ENCODE measurements around the gene CAV2. TPM values are rescaled to one million over a fixed set of nuclear protein-coding genes. Genes with fewer than 3 reads are reported as not detected.

Gene CAV2
- total RNA-seq, 1 experiment from 2014 or later: 76.6 TPM

- no peak for TF ChIP-seq EZH2 (IDR thresholded peaks at IDR 0.05; ENCODE audit: low read length, unreplicated experiment)
- POLR2A ChIA-PET (ENCODE audit: unreplicated experiment): no interaction called here
- CTCF ChIA-PET: interaction anchor here (0.6 kb wide), 1 partner anchor 20 kb away, joined by 3 read pairs; no protein-coding TSS in a partner anchor
- H3K4me3 ChIP-seq (ENCODE audit: low read length): peak overlapping the region; percentile 97
- H3K36me3 ChIP-seq (ENCODE audit: low read depth, low read length): peaks cover 15% of the 10 kb centered on the region
- DNase-seq (no peak), ATAC-seq (no peak)
- 0 out of 2 replicates have a peak, but pooled peaks cover 4% of the 10 kb centered on the region for H4K20me1 ChIP-seq (ENCODE audit: low read length)
- intact Hi-C loops (cut with micrococcal nuclease): loop anchor here (2.0 to 10.0 kb wide), 3 partner anchors 81 to 169 kb away; partner anchors contain the start of gene MET
- H3K79me2 ChIP-seq (ENCODE audit: low read length): peaks cover 43% of the 10 kb centered on the region
- no peaks in the 10 kb centered on the region for H3K9me3 ChIP-seq (ENCODE audit: low read length)
- H3K9ac ChIP-seq (ENCODE audit: low read length): peak overlapping the region; percentile 57
- peak overlapping the region; percentile 69 for H2AFZ ChIP-seq (ENCODE audit: low read length)
- peaks cover 58% of the 10 kb centered on the region for H3K4me1 ChIP-seq (ENCODE audit: insufficient read depth, low read length)
- H3F3A ChIP-seq (ENCODE audit: low read length, unreplicated experiment): peaks cover 4% of the 10 kb centered on the region
- H3K27ac ChIP-seq (ENCODE audit: low read length): peak overlapping the region; percentile 74
- no peaks in the 10 kb centered on the region for H3K9me2 ChIP-seq (replicated peaks; ENCODE audit: low read length)
- H3K4me2 ChIP-seq (ENCODE audit: low read length): peak overlapping the region; percentile 85
- BruUV-seq (replicated peaks): no TSS peak
- H3K27me3 ChIP-seq (ENCODE audit: low read length): no peaks in the 10 kb centered on the region
Observed at GRCh38 chr7:116524221-116524608, 24.7 kb downstream of the CAV2 start.

- Histone ChIP-seq H3K79me2 (ENCODE audit: low read length) (peaks cover 49% of the 10 kb centered on the region), H3K4me1 (ENCODE audit: insufficient read depth, low read length) (peaks cover 64% of the 10 kb centered on the region), H3F3A (ENCODE audit: low read length, unreplicated experiment) (peaks cover 4% of the 10 kb centered on the region), H3K27ac (ENCODE audit: low read length) (peak within 1 kb of the TSS; percentile 74), H4K20me1 (ENCODE audit: low read length) (0 out of 2 replicates have a peak, but pooled peaks cover 4% of the 10 kb centered on the region), H3K4me3 (ENCODE audit: low read length) (peak within 1 kb of the TSS; percentile 97), H3K9me3 (ENCODE audit: low read length) (no peaks in the 10 kb centered on the region), H2AFZ (ENCODE audit: low read length) (peak within 1 kb of the TSS; percentile 69), H3K9me2 (replicated peaks; ENCODE audit: low read length) (no peaks in the 10 kb centered on the region), H3K27me3 (ENCODE audit: low read length) (no peaks in the 10 kb centered on the region), H3K36me3 (ENCODE audit: low read depth, low read length) (peaks cover 21% of the 10 kb centered on the region), H3K9ac (ENCODE audit: low read length) (peak within 1 kb of the TSS; percentile 92), H3K4me2 (ENCODE audit: low read length) (peak within 1 kb of the TSS; percentile 98)
- DNase-seq (peak; percentile 93), ATAC-seq (peak; percentile 41)
- no TSS peak for BruUV-seq (replicated peaks)
- intact Hi-C loops (cut with micrococcal nuclease): loop anchor here (2.0 to 10.0 kb wide), 4 partner anchors 82 to 283 kb away; partner anchors contain the start of gene MET
- TF ChIP-seq CTCF (conservative IDR thresholded peaks at IDR 0.05; ENCODE audit: low read depth, low read length) (no peak; the same call in 1 of the 2 replicates), EZH2phosphoT487 (IDR thresholded peaks at IDR 0.05; ENCODE audit: borderline replicate concordance, low read length) (no peak), EZH2 (IDR thresholded peaks at IDR 0.05; ENCODE audit: low read length, unreplicated experiment) (no peak)
- ChIA-PET POLR2A (ENCODE audit: unreplicated experiment) (interaction anchor here (0.6 to 1.6 kb wide), 4 partner anchors 46 to 239 kb away, joined by 3 to 10 read pairs (median 4); no protein-coding TSS in a partner anchor), CTCF (interaction anchor here (1.0 to 3.1 kb wide), 4 partner anchors 64 to 87 kb away, joined by 3 to 34 read pairs (median 11); no protein-coding TSS in a partner anchor)
Observed at GRCh38 chr7:116524609-116525297, 25.2 kb downstream of the CAV2 start, which contains the start of gene CAV1. Gene CAV1, plus strand, starts transcription at chr7:116525036. Its CDS starts 27 bp downstream, at chr7:116525063.

GRCh38 chr7:116525298-116525912, 25.9 kb downstream of the CAV2 start:
- Histone ChIP-seq H3K9ac (ENCODE audit: low read length) (peak overlapping the region; percentile 92), H3K4me3 (ENCODE audit: low read length) (peak overlapping the region; percentile 97), H3K9me3 (ENCODE audit: low read length) (no peaks in the 10 kb centered on the region), H3K4me2 (ENCODE audit: low read length) (peak overlapping the region; percentile 98), H3K36me3 (ENCODE audit: low read depth, low read length) (peaks cover 27% of the 10 kb centered on the region), H3K27me3 (ENCODE audit: low read length) (no peaks in the 10 kb centered on the region), H3K79me2 (ENCODE audit: low read length) (peaks cover 55% of the 10 kb centered on the region), H4K20me1 (ENCODE audit: low read length) (peaks cover 6% of the 10 kb centered on the region; the same call in 1 of the 2 replicates), H3F3A (ENCODE audit: low read length, unreplicated experiment) (peaks cover 4% of the 10 kb centered on the region), H3K27ac (ENCODE audit: low read length) (peak overlapping the region; percentile 74), H2AFZ (ENCODE audit: low read length) (peak overlapping the region; percentile 68), H3K9me2 (replicated peaks; ENCODE audit: low read length) (no peaks in the 10 kb centered on the region), H3K4me1 (ENCODE audit: insufficient read depth, low read length) (peaks cover 70% of the 10 kb centered on the region)
- ChIA-PET CTCF (interaction anchor here (0.5 to 3.1 kb wide), 8 partner anchors 14 to 268 kb away, joined by 3 to 34 read pairs (median 6); no protein-coding TSS in a partner anchor), POLR2A (ENCODE audit: unreplicated experiment) (interaction anchor here (0.6 to 1.8 kb wide), 9 partner anchors 23 to 254 kb away, joined by 3 to 41 read pairs (median 4); no protein-coding TSS in a partner anchor)
- DNase-seq (peak; percentile 44), ATAC-seq (peak; percentile 3; the same call in 1 of the 2 replicates)
- intact Hi-C loops (cut with micrococcal nuclease): loop anchor here (2.0 to 10.0 kb wide), 4 partner anchors 83 to 282 kb away; partner anchors contain the start of gene MET
- BruUV-seq (replicated peaks): TSS peak; percentile 44
- TF ChIP-seq EZH2 (IDR thresholded peaks at IDR 0.05; ENCODE audit: low read length, unreplicated experiment) (no peak), CTCF (conservative IDR thresholded peaks at IDR 0.05; ENCODE audit: low read depth, low read length) (no peak), EZH2phosphoT487 (IDR thresholded peaks at IDR 0.05; ENCODE audit: borderline replicate concordance, low read length) (no peak)

Measured in PC-3 (cell line).